GM19023 (cell line): ENCODE measurements around the gene FCRL5.
A peak's percentile ranks its signal among the peaks of the same experiment; 100 is the strongest.

Experiments
- ATAC-seq: cut with Tn5 transposase; IDR thresholded peaks from one replicate; pipeline ENCODE4 v1.9.1; 2021; ENCODE audit warnings: mild to moderate bottlenecking, moderate library complexity; ENCODE audit not compliant: unreplicated experiment

The FCRL5 gene

DNA sequence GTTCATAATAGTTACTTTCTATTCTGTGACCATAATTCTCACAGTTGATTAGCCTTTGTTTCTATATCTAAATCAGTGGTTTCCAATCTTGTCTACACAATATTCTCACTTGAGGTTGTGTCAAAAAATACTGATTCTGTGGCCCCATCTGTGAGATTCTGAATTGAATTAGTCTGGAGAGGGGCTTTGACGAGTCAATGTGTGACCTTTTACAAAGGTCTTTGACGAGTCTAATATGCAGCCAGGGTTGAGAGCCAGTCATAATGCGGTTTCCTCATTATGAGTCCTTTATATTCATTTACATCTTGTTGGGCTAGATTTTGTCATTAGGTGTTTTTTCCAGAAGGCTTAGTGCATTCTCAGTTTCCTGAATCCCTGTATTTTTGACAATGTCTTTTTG, 19.7 kb downstream of the FCRL5 start:
- ATAC-seq, result no peak

DNA sequence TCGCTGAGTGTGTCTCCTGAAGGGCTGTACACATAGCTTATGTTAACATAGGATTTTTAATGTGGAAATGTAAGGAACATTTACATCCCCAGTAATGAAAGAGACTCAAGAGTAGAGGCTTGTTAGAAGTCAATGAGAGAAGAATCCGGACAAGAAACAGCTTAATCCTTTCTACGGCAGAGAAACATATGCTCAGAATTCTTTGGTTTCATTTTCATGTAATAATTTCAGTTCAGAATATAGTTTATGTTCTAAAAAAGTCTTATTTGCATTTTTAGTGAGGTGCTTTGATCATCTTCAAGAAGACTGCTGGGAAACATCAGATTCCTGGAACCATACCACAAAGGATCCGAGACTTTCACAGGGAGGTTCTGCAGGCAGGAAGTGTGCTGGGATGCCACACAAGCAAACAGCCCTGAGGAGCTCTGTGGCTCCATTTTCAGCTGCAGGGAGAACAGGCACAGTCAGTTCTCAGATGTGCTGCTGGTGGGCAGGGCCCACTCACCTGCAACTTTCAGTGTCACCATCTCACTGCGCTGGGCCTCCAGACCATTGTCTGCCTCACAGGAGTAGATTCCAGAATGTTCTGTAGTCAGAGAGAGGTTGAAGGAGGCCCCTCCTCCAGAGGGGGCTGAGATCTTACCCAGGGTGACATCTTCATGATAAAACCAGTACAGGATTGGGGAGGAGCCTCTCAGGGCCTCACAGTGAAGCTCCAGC, 28.4 kb downstream of the FCRL5 start:
- ATAC-seq, result peak; percentile 72

DNA sequence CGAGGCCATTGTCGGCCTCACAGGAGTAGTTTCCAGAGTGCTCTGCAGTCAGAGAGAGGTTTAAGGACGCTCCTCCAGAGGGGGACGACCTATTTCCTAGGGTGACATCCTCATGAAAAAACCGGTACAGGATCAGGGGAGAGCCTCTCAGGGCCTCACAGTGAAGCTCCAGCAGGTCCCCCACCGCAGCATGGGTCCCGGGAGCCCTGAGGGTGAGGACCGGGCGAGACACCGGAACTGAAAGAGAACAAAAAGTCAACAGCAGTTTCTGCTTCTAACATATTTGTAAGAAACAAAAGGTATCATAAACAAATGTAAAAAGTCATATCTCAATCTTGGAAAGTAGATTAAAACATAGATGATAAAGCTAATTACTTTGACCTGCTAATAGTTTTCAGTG, 31.3 kb downstream of the FCRL5 start:
- ATAC-seq, result no peak

DNA sequence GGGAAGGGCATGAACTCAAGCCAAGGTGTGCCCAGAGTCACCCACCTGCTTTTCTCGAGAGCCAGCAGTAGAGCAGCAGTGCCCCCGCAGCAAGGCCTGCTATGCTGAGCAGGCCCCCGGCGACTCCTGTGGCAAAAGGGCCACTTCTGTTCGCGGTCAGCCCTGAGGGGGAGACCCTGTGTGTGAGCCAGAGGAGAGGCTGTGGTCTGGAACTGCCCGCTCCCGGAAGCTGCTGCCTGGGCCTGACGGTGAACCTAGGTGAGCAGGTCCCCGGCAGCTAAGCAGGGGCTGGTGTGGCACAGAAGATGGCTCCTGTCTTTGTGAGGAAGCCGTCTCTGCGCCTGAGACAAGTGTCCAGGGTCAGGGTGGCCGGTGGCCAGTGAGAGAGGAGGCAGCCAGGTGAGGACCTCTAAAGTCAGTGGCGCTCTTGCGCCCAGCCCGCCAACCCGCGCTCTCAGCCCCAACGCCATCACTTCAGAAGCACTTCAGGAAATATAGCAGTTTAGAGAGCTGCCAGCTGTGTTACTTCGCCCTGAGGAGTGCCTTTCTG, 31.9 kb downstream of the FCRL5 start:
- ATAC-seq, result no peak

DNA sequence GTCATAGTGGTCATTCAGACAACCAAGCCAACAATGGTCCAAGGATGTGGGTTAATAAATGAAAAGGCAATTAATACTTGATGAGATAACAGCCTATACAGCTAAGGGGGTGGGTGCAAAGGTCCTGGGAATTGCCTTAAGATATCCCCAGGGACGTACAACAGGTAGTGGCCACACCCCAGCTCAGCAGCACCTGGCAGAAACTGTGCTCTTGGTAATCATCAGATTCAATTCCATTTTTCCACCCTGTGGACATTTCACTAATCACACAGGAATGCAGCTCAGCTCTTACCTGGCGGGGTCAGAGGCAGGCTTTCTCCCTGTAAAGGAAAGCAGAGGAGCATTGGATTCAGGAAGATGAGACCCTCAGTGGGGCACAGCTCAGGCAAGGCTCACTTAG, 32.9 kb downstream of the FCRL5 start:
- no peak for ATAC-seq

DNA sequence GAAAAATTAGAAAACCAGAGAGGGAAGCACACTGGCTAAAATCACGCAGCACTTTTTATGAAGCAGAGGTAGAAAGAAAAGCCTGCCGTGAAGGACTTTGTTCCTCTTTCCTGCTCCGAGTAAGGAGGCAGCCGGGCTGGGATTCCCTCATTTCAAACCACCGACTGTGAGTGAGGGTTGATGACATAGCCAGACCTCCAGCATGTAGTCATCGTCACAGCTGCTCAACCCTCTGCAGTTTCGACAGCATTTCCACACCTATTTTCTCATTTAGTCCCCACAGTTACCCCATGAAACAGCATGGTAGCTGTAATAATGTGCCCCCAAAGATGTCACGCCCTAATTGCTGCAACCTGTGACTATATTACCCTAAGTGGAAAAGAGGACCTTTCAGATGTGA, 35.3 kb downstream of the FCRL5 start:
- no peak for ATAC-seq

DNA sequence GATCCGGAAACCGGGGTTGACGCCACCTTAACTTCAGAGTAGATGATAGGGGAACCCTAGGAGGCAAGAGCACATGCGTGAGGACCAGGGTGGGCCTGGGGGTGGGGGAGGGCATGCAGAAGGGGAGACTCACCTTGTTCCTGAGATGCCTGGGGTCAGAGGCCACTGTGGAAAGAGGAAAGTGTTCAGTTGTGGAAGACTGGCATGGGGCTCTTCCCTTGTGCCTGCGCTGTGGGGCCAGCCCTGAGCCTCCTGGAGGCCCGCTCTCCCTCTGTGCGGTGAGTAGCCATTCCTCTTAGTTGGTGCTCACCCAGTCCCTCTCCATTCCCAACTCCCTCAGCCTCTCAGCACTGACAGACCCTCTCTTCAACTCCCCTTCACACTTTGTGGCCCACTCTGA, 36.6 kb downstream of the FCRL5 start:
- ATAC-seq, result no peak

DNA sequence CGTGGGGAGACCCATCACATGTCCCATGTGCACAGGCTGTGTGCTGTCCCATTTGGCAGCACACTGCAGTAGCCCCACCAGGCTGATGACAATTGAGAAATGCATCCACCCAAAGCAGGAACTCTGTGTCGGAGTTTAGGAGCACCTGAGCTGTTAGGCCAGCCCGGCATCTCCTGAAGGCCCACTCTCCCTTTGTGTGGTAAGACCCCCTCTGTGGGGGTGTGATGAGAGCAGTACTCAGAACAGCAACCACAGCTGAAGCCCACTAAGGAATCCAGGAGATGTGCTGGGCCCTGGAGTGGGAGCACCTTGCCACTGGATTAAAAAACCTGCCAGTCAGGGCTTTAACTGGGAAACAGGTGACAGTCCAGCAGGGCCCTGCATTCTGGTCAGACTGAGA, 37.2 kb downstream of the FCRL5 start:
- no peak for ATAC-seq

DNA sequence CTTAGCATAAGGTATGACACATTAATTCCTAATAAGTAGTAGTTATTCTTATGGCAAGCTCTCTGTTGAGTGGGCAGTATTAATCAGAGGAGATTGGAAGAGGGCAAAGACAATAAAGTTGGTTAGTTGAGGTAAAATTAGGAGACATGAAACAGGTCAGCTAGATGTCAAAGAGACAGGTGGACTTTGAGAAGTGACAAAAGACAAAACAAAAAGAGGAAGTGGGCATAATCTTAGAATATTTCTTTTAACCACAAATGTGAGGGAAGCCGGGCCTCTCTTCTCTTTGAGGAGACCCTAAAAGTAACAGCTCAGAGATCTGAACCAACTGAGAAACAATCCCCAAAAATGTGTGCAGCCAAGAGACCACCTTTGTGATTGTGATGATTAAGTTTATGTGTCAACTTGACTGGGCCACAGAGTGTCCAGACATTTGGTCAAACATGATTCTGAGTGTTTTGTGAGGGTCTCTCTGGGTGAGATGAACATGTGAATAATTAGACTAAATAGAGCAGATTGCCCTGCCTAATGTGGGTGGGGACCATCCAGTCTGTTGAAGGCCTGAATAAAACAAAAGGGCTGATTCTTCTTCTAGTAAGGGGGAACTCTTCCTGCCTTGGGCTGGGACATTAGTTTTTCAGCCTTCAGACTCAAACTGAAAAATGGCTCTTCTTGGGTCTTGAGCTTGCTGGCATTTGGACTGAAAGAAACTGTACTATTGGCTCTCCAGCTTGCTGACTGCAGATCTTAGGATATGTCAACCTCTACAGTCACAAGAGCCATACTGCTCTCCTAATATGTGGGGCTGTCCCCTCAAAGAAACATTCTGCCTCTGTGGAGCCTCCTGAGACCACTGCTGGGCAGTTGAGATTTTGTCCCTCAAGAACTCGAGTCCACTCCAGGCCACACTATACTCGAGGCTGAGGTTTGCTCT, 40.0 kb downstream of the FCRL5 start:
- ATAC-seq, result peak; percentile 56

DNA sequence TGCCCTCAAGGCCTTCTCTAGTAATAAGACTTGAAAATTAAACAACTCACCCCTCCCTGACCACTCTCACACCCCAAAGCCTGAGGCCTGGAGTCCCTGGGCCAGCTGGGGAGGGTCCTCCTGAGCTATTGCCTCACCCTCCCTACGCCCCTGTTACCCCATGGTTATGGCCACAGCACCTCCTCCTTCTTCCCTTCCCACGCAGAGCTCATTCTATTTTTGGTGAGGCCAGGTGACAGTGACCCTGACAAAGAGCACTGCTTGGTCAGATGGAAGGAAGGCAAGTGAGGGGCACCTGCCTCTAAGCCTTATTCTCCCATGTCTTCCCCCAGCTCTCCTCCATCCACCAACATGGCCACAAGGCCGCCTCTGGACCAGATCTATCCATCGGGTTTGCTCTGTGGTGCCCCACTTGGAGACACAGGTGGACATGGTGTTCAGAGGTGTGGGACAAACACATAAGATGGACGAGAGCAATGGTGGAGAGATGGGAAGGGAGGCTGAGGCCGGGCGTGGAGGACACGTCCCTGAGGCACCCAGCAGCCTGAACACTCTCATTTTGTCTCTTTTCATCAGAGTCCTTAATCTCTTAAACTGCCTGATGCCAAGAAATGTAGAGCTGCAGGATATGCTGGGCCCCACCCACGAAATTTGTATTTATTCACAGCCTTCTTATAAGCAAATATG, 42.6 kb downstream of the FCRL5 start:
- ATAC-seq, result no peak

DNA sequence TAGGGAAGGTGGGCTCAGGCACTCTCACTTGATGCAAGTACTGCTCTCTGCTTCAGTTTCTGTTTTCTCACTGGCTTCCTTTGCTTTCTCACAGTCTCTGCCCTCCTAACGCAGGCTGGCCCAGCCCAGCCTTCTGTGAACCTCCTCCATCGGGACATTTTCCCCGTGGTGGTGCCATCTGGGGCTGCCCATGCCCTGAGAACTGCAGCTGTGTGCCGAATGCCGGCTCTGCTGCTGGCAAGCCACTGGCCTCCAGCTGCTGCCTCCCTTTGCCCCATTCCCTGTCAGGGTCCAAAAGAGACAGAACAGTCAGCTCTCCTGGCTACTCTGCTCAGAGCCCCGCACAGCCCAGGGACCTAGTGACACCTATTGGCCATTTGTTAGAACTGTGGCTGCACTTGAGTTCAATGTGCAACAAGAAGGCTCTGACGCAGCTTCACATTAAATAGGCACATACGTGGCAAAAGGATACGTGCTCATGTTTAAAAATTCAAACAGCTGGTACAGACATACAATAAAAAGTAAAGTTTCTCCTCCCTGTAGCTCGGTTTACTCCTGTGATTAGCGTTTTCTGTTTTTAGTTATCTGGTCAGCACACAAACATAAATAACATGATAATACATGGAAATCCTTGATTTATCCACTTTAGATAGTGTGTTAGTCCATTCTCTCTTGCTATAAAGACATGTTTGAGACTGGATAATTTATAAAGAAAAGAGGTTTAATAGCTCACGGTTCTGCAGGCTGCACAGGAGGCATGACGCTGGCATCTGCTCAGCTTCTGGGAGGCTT, 46.6 kb downstream of the FCRL5 start:
- ATAC-seq, result peak; percentile 90

DNA sequence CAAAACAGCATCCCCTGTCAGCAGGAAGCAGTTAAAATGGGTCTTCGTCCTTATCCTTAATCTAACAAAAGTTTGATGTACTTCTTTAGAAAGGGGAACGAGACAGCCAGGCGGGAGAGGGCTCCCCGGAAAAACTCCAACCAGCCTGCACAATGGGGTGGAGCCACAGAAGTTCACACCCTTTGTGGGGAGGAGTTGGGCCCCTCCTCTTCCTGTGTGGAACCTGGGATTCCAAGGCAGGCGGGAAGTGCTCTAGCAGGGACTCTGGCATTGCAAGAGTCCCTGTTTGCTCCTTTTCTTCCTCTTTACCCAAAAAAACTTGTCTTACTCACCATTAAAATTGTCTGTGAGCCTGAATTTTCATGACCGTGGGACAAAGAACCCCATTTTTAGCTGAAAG, 47.7 kb downstream of the FCRL5 start:
- no peak for ATAC-seq

DNA sequence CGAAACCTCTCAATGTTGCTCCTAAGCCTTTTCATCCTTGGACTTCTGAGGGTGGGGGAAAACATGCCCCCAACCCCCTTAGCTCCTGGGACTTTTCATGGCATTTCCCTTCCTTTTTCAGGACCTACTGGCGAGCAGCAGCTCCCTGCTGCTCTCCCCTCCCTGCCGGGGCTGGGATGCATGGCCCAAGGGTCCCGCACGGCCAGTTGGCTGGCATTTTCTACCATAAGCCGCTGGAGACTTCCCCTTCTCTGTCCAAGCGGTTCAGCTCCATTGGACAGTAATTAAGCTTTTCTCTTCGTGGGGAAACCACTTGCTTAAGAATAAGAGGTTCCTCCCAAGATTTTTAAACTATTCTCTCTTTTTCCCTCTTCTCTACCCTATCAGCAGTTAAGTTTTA, 52.8 kb downstream of the FCRL5 start:
- no peak for ATAC-seq

DNA sequence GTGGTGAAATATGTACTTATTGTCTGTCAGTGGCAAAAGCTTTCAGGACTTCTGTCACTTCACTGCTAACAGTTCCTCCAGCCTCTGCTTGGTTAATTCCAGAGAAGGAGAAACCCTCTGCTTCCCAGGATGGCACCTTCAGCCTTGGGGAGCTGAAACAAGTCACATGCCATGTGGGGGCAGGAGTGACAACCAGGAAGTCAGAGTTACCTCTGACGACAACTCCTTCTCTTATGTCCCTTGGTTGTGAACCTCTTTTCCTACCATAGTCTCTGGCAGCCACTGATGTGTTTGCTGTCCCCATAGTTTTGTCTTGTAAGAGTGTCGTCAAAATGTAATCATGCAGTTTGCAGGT, 53.6 kb downstream of the FCRL5 start:
- ATAC-seq, result no peak

DNA sequence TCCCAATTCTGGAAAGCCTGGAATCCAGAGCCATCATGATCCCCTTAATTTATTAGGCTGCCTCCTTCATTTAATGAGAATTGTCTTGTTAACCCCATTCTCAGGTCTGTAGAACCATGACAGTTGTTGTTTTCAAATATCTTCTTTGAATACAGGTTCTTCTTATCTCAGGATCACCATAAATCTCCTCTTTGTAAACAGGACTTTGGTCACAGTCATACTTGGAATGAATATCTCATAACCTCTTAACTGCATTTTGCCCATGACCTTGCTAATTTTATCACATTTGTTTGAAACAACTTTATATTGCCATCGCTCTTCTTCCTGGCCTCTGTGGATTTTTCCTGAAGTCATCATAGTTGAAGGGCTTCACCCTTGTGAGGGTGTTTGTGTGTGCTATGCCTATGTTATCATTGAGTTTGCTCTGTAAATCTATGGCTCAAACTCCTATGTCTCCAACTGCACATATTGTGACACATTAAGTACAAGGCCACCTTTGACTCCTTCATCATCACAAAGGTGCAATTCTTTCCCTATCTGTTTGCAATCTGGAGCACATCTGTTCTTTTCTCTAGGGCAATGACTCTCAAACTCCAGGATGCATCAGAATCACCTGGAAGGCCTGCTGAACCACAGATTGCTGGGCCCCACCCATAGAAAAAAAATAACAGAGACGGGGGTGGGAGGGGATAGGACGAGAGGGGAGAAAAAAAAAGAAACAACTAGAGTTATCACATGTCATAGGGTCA, 54.2 kb downstream of the FCRL5 start:
- ATAC-seq, result no peak

DNA sequence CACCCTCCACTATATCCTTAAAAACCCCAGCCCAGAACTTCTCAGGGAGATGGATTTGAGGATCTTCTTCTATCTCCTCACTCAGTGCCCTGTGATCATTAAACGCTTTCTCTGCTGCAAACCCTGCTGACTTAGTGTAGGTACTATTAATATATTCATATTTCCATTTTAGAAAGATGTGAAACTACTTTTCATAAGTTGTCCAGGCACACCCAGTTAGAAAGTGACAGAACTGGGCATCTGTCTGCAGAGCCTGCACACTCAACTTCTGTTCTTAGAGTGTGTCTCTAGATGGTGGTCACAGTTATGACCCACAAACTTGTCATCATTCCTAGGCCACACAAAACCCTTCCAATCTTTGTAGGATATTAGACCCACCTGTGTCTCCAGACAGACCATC, 55.0 kb downstream of the FCRL5 start:
- no peak for ATAC-seq

DNA sequence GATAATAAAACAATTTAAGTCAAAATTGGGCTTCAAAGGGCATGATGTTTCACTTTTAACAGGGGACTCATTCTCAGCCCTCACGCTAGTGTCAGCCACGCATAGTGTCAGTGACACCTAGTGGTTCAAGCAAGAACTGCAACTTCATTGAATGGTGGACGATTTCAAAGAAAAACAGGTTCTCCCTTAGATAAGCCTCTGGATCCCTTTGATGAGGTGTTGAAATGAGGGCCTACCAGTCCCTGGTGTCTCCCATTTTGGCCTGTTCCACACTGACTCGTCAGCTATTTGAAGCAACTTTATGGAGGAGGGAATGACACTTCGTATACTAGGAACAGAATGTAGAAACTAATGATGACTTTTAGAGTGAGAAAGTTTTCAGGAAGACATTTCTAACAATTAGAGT, 56.2 kb downstream of the FCRL5 start:
- no peak for ATAC-seq

DNA sequence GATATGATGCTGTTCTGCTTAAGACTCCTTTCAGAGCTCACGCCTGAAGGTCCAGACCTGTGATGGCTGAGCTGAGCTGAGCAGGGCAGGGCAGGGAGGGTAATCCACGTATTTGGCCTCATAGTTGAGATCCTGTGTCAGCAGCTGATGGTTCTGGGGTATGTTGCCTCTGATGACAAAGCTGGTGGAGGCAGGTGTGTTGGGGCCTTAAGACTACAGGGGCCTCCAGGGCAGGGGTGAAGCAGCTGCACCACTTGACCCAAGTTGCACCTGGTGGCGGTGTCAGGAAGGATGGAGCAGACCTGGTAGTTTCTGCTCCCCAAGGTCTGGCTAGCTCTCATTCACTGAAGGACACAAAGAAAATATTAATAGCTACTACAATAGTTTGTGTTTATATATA, 57.0 kb downstream of the FCRL5 start:
- ATAC-seq, result no peak

DNA sequence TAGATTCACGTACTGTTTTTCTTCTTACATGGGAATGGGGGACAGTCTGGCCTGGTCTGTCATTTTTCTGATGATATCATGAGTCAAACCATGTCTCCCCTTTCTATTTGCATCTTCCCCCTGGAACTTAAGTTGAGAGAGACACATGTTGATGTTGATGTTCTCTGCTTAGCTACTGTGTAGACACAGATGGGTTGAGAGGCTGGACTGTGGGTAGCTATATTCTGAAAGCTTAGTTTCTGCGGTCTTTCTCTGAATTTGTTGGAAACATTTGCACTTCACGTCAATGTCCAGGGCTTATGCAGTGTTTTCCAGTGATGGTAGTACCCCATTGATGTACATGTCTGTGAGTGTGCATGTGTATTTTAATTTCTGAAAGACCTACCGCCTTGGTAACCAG, 58.2 kb downstream of the FCRL5 start:
- ATAC-seq, result no peak
